Neural cell (in vitro differentiated cells): ENCODE measurements around the gene BLCAP.
"Not testable (repeated sequence)": the region's sequence is repeated elsewhere in the genome, so short reads cannot be mapped to it uniquely, and the experiment has no call there.

ENCODE experiments used
- EP300 ChIP-seq: fragments of 450-650 bp; conservative IDR thresholded peaks from 2 replicates; pipeline ENCODE4 v1.6.1; 2014; ENCODE audit warnings: antibody characterized with exemption, mild to moderate bottlenecking, moderate library complexity; ENCODE audit not compliant: poor library complexity, severe bottlenecking
- EZH2 ChIP-seq: fragments of 200-600, 300-800 bp; shearing (Covaris generic), sonication (generic); IDR thresholded peaks from 2 replicates; pipeline ENCODE4 v1.6.1; 2014; ENCODE audit warnings: antibody characterized with exemption, low read length, borderline replicate concordance, mild to moderate bottlenecking; ENCODE audit not compliant: insufficient read depth, poor library complexity, severe bottlenecking
- POLR2AphosphoS5 ChIP-seq: IDR thresholded peaks from 2 replicates; pipeline ENCODE4 v1.6.1; 2012
- TAF1 ChIP-seq: IDR thresholded peaks from 2 replicates; pipeline ENCODE4 v1.6.1; 2012; ENCODE audit warnings: low read depth
- TF ChIP-seq, protein P1 (sequence below): IDR thresholded peaks from 2 replicates; pipeline ENCODE4 v1.6.1; 2012; ENCODE audit warnings: borderline replicate concordance
- TF ChIP-seq, protein P2 (sequence below): fragments of 450-650 bp; IDR thresholded peaks from 2 replicates; pipeline ENCODE4 v1.5.1; 2014; ENCODE audit warnings: antibody characterized with exemption, mild to moderate bottlenecking, moderate library complexity; ENCODE audit not compliant: poor library complexity, severe bottlenecking

DNA sequence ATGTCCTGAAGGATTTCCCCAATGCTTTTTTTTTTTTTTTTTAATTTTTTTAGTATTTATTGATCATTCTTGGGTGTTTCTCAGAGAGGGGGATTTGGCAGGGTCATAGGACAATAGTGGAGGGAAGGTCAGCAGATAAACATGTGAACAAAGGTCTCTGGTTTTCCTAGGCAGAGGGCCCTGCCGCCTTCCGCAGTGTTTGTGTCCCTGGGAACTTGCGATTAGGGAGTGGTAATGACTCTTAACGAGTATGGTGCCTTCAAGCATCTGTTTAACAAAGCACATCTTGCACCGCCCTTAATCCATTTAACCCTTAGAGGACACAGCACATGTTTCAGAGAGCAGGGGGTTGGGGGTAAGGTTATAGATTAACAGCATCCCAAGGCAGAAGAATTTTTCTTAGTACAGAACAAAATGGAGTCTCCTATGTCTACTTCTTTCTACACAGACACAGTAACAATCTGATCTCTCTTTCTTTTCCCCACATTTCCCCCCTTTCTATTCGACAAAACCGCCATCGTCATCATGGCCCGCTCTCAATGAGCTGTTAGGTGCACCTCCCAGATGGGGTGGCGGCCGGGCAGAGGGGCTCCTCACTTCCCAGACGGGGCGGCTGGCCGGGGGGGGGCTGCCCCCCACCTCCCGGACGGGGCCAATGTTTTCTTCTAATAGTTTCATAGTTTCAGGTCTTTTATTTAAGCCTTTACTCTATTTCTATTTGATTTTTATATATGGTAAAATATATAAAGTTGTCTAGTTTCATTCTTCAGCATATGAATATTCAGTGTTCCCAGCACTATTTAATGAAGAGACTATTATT, 22.6 kb upstream of the BLCAP start:
- not testable (repeated sequence) for TF ChIP-seq EP300, POLR2AphosphoS5, TAF1, EZH2
- TF ChIP-seq, protein P1, sequence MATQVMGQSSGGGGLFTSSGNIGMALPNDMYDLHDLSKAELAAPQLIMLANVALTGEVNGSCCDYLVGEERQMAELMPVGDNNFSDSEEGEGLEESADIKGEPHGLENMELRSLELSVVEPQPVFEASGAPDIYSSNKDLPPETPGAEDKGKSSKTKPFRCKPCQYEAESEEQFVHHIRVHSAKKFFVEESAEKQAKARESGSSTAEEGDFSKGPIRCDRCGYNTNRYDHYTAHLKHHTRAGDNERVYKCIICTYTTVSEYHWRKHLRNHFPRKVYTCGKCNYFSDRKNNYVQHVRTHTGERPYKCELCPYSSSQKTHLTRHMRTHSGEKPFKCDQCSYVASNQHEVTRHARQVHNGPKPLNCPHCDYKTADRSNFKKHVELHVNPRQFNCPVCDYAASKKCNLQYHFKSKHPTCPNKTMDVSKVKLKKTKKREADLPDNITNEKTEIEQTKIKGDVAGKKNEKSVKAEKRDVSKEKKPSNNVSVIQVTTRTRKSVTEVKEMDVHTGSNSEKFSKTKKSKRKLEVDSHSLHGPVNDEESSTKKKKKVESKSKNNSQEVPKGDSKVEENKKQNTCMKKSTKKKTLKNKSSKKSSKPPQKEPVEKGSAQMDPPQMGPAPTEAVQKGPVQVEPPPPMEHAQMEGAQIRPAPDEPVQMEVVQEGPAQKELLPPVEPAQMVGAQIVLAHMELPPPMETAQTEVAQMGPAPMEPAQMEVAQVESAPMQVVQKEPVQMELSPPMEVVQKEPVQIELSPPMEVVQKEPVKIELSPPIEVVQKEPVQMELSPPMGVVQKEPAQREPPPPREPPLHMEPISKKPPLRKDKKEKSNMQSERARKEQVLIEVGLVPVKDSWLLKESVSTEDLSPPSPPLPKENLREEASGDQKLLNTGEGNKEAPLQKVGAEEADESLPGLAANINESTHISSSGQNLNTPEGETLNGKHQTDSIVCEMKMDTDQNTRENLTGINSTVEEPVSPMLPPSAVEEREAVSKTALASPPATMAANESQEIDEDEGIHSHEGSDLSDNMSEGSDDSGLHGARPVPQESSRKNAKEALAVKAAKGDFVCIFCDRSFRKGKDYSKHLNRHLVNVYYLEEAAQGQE: not testable (repeated sequence)
- TF ChIP-seq, protein P2, sequence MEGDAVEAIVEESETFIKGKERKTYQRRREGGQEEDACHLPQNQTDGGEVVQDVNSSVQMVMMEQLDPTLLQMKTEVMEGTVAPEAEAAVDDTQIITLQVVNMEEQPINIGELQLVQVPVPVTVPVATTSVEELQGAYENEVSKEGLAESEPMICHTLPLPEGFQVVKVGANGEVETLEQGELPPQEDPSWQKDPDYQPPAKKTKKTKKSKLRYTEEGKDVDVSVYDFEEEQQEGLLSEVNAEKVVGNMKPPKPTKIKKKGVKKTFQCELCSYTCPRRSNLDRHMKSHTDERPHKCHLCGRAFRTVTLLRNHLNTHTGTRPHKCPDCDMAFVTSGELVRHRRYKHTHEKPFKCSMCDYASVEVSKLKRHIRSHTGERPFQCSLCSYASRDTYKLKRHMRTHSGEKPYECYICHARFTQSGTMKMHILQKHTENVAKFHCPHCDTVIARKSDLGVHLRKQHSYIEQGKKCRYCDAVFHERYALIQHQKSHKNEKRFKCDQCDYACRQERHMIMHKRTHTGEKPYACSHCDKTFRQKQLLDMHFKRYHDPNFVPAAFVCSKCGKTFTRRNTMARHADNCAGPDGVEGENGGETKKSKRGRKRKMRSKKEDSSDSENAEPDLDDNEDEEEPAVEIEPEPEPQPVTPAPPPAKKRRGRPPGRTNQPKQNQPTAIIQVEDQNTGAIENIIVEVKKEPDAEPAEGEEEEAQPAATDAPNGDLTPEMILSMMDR: not testable (repeated sequence)
